GM23338 (cell line): ENCODE data around the gene RGS6. TPM values are rescaled to one million over a fixed set of nuclear protein-coding genes. Genes with fewer than 3 reads are reported as not detected.

ENCODE experiments used
- ATAC-seq: fragments of 200-7000 bp; cut with Tn5 transposase; 3 replicates; pipeline ENCODE4 v1.9.1; 2020
- DNase-seq: peaks from one replicate; pipeline ENCODE4 v3.0.0-alpha.2; 2015; ENCODE audit warnings: low spot score
- H2AFZ ChIP-seq: fragments of 200-600 bp; sonication (generic); 2 replicates; pipeline ENCODE4 v1.8.0; 2016; ENCODE audit warnings: antibody characterized with exemption, mild to moderate bottlenecking, moderate library complexity
- H3F3A ChIP-seq: fragments of 200-600 bp; sonication (generic); replicated peaks from 2 replicates; pipeline ENCODE4 v1.8.0; 2017; ENCODE audit warnings: antibody characterized with exemption, mixed run types, low read depth
- H3K27ac ChIP-seq: fragments of 200-600 bp; sonication (generic); 2 replicates; pipeline ENCODE4 v1.6.1; 2016; ENCODE audit warnings: low read depth
- H3K27me3 ChIP-seq: fragments of 200-600 bp; sonication (generic); 2 replicates; pipeline ENCODE4 v1.8.0; 2016; ENCODE audit warnings: mild to moderate bottlenecking, mixed run types, moderate library complexity; ENCODE audit not compliant: insufficient read depth
- H3K36me3 ChIP-seq: fragments of 200-600 bp; sonication (generic); 2 replicates; pipeline ENCODE4 v1.8.0; 2016; ENCODE audit warnings: mild to moderate bottlenecking; ENCODE audit not compliant: insufficient read depth
- H3K4me1 ChIP-seq: fragments of 200-600 bp; sonication (generic); 2 replicates; pipeline ENCODE4 v1.8.0; 2016; ENCODE audit warnings: mild to moderate bottlenecking, moderate library complexity; ENCODE audit not compliant: insufficient read depth
- H3K4me2 ChIP-seq: fragments of 200-600 bp; sonication (generic); 2 replicates; pipeline ENCODE4 v1.7.1; 2017; ENCODE audit warnings: mixed run types
- H3K4me3 ChIP-seq: fragments of 200-600 bp; sonication (generic); 2 replicates; pipeline ENCODE4 v1.6.1; 2016; ENCODE audit warnings: mixed run types
- H3K79me2 ChIP-seq: fragments of 200-600 bp; sonication (generic); replicated peaks from 2 replicates; pipeline ENCODE4 v1.8.0; 2017; ENCODE audit warnings: mild to moderate bottlenecking; ENCODE audit not compliant: insufficient read depth
- H3K9me2 ChIP-seq: fragments of 200-600 bp; sonication (generic); 2 replicates; pipeline ENCODE4 v1.8.0; 2017; ENCODE audit not compliant: insufficient read depth
- H4K20me1 ChIP-seq: fragments of 200-600 bp; sonication (generic); replicated peaks from 2 replicates; pipeline ENCODE4 v1.8.0; 2017; ENCODE audit warnings: mild to moderate bottlenecking; ENCODE audit not compliant: insufficient read depth
- H3K27ac Mint-ChIP-seq: 2 replicates; pipeline ENCODE4 v1.8.0; 2020; ENCODE audit warnings: inconsistent platforms, mild to moderate bottlenecking, moderate library complexity, mixed read lengths
- H3K27me3 Mint-ChIP-seq: 3 replicates; pipeline ENCODE4 v1.8.0; 2022; ENCODE audit warnings: low read depth, mild to moderate bottlenecking, moderate library complexity, mixed read lengths, inconsistent platforms; ENCODE audit not compliant: insufficient read depth, poor library complexity
- H3K36me3 Mint-ChIP-seq: 3 replicates; pipeline ENCODE4 v1.8.0; 2021; ENCODE audit warnings: low read depth, mild to moderate bottlenecking, inconsistent platforms, moderate library complexity, mixed read lengths
- H3K4me1 Mint-ChIP-seq: 3 replicates; pipeline ENCODE4 v1.8.0; 2020; ENCODE audit warnings: mild to moderate bottlenecking, inconsistent platforms, mixed read lengths
- H3K4me3 Mint-ChIP-seq: 3 replicates; pipeline ENCODE4 v1.8.0; 2021; ENCODE audit warnings: moderate library complexity, mild to moderate bottlenecking, inconsistent platforms, mixed read lengths
- H3K9me3 Mint-ChIP-seq: 3 replicates; pipeline ENCODE4 v1.8.0; 2020; ENCODE audit warnings: moderate library complexity, mild to moderate bottlenecking, inconsistent platforms, mixed read lengths
- CREB1 ChIP-seq: fragments of 250-450 bp; sonication (Bioruptor Pico); IDR thresholded peaks from 2 replicates; pipeline ENCODE4 v1.5.0; 2020; ENCODE audit warnings: low read depth, mild to moderate bottlenecking, moderate library complexity
- EZH2 ChIP-seq: fragments of 200-600 bp; sonication (generic); IDR thresholded peaks from one replicate; pipeline ENCODE4 v1.8.0; 2017; ENCODE audit warnings: antibody characterized with exemption, mild to moderate bottlenecking, low read depth; ENCODE audit not compliant: unreplicated experiment
- JUNB ChIP-seq: IDR thresholded peaks from one replicate; pipeline ENCODE4 v1.6.1; 2016; ENCODE audit warnings: antibody characterized with exemption; ENCODE audit not compliant: unreplicated experiment
- POLR2AphosphoS5 ChIP-seq: IDR thresholded peaks from 2 replicates; pipeline ENCODE4 v1.6.1; 2016; ENCODE audit warnings: antibody characterized with exemption, low read depth
- REST ChIP-seq: IDR thresholded peaks from one replicate; pipeline ENCODE4 v1.6.1; 2018; ENCODE audit warnings: antibody characterized with exemption; ENCODE audit not compliant: unreplicated experiment
- STAT1 ChIP-seq: IDR thresholded peaks from one replicate; pipeline ENCODE4 v1.6.1; 2016; ENCODE audit warnings: antibody characterized with exemption; ENCODE audit not compliant: unreplicated experiment
- ZNF114 ChIP-seq: fragments of 250-450 bp; sonication (Bioruptor Pico); IDR thresholded peaks from 2 replicates; pipeline ENCODE4 v1.5.0; 2020; ENCODE audit warnings: mild to moderate bottlenecking, moderate library complexity
- ZNF331 ChIP-seq: fragments of 250-450 bp; sonication (Bioruptor Pico); IDR thresholded peaks from 2 replicates; pipeline ENCODE4 v1.5.0; 2020; ENCODE audit warnings: low read depth, mild to moderate bottlenecking, moderate library complexity
- polyA plus RNA-seq: library from polyadenylated mRNA; unstranded; fragments of >200 nt; fragmentation: Nextera tagmentation; extraction: Ambion mirVana; gene quantifications from 2 replicates; pipeline ENCODE4 v1.2.1, GENCODE V29; 2016
- total RNA-seq: library from RNA; depleted of rRNA; stranded (reverse); fragments of >200 nt; shearing (Covaris generic); gene quantifications from 2 replicates; pipeline ENCODE4 v1.2.3, GENCODE V29; 2014
- TF ChIP-seq, protein P1 (sequence below): fragments of 250-450 bp; sonication (Bioruptor Pico); IDR thresholded peaks from 2 replicates; pipeline ENCODE4 v1.5.0; 2020; ENCODE audit warnings: mild to moderate bottlenecking, moderate library complexity

The RGS6 gene
- total and polyA plus RNA-seq, 2 experiments from 2014 or later: 0.66 to 0.83 TPM

- Histone ChIP-seq H3K27ac (no peak overlapping the region), H3K9me2 (peaks cover 3% of the 10 kb centered on the region; the same call in 1 of the 2 replicates), H3K4me1 (peaks cover 4% of the 10 kb centered on the region), H3K79me2 (no peaks in the 10 kb centered on the region), H3F3A (no peaks in the 10 kb centered on the region), H2AFZ (no peak overlapping the region), H3K36me3 (no peaks in the 10 kb centered on the region), H3K27me3 (no peaks in the 10 kb centered on the region), H3K4me2 (no peak overlapping the region), H3K4me3 (no peak overlapping the region), H4K20me1 (no peaks in the 10 kb centered on the region; the same call in 1 of the 2 replicates)
- Mint-ChIP-seq H3K36me3 (no peaks in the 10 kb centered on the region), H3K4me3 (no peak overlapping the region), H3K27me3 (peaks cover under 1% of the 10 kb centered on the region), H3K27ac (no peak overlapping the region), H3K9me3 (no peaks in the 10 kb centered on the region; the same call in 2 of the 3 replicates), H3K4me1 (peaks cover 7% of the 10 kb centered on the region)
- no peak for DNase-seq
- no peak for ATAC-seq
- no peak for TF ChIP-seq CREB1 (CRISPR knock-in tag)
- no peak for TF ChIP-seq ZNF114 (CRISPR knock-in tag)
- TF ChIP-seq ZNF331 (CRISPR knock-in tag): no peak
- TF ChIP-seq EZH2: no peak
- TF ChIP-seq JUNB: no peak
- TF ChIP-seq, protein P1, sequence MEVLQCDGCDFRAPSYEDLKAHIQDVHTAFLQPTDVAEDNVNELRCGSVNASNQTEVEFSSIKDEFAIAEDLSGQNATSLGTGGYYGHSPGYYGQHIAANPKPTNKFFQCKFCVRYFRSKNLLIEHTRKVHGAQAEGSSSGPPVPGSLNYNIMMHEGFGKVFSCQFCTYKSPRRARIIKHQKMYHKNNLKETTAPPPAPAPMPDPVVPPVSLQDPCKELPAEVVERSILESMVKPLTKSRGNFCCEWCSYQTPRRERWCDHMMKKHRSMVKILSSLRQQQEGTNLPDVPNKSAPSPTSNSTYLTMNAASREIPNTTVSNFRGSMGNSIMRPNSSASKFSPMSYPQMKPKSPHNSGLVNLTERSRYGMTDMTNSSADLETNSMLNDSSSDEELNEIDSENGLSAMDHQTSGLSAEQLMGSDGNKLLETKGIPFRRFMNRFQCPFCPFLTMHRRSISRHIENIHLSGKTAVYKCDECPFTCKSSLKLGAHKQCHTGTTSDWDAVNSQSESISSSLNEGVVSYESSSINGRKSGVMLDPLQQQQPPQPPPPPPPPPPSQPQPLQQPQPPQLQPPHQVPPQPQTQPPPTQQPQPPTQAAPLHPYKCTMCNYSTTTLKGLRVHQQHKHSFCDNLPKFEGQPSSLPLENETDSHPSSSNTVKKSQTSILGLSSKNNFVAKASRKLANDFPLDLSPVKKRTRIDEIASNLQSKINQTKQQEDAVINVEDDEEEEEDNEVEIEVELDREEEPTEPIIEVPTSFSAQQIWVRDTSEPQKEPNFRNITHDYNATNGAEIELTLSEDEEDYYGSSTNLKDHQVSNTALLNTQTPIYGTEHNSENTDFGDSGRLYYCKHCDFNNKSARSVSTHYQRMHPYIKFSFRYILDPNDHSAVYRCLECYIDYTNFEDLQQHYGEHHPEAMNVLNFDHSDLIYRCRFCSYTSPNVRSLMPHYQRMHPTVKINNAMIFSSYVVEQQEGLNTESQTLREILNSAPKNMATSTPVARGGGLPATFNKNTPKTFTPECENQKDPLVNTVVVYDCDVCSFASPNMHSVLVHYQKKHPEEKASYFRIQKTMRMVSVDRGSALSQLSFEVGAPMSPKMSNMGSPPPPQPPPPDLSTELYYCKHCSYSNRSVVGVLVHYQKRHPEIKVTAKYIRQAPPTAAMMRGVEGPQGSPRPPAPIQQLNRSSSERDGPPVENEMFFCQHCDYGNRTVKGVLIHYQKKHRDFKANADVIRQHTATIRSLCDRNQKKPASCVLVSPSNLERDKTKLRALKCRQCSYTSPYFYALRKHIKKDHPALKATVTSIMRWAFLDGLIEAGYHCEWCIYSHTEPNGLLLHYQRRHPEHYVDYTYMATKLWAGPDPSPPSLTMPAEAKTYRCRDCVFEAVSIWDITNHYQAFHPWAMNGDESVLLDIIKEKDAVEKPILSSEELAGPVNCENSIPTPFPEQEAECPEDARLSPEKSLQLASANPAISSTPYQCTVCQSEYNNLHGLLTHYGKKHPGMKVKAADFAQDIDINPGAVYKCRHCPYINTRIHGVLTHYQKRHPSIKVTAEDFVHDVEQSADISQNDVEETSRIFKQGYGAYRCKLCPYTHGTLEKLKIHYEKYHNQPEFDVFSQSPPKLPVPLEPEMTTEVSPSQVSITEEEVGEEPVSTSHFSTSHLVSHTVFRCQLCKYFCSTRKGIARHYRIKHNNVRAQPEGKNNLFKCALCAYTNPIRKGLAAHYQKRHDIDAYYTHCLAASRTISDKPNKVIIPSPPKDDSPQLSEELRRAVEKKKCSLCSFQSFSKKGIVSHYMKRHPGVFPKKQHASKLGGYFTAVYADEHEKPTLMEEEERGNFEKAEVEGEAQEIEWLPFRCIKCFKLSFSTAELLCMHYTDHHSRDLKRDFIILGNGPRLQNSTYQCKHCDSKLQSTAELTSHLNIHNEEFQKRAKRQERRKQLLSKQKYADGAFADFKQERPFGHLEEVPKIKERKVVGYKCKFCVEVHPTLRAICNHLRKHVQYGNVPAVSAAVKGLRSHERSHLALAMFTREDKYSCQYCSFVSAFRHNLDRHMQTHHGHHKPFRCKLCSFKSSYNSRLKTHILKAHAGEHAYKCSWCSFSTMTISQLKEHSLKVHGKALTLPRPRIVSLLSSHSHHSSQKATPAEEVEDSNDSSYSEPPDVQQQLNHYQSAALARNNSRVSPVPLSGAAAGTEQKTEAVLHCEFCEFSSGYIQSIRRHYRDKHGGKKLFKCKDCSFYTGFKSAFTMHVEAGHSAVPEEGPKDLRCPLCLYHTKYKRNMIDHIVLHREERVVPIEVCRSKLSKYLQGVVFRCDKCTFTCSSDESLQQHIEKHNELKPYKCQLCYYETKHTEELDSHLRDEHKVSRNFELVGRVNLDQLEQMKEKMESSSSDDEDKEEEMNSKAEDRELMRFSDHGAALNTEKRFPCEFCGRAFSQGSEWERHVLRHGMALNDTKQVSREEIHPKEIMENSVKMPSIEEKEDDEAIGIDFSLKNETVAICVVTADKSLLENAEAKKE: no peak
- TF ChIP-seq STAT1: no peak
- no peak for TF ChIP-seq REST
- no peak for TF ChIP-seq POLR2AphosphoS5
These were observed 507.5 kb downstream of the RGS6 start for GRCh38 chr14:72439707-72440106.
